ENCODE results near the gene SYP. TPM values are rescaled to one million over a fixed set of nuclear protein-coding genes. Genes with fewer than 3 reads are reported as not detected.

SYP gene
- total and polyA plus RNA-seq, 4 donors: 0.30 to 0.67 (median 0.47) TPM

DNA sequence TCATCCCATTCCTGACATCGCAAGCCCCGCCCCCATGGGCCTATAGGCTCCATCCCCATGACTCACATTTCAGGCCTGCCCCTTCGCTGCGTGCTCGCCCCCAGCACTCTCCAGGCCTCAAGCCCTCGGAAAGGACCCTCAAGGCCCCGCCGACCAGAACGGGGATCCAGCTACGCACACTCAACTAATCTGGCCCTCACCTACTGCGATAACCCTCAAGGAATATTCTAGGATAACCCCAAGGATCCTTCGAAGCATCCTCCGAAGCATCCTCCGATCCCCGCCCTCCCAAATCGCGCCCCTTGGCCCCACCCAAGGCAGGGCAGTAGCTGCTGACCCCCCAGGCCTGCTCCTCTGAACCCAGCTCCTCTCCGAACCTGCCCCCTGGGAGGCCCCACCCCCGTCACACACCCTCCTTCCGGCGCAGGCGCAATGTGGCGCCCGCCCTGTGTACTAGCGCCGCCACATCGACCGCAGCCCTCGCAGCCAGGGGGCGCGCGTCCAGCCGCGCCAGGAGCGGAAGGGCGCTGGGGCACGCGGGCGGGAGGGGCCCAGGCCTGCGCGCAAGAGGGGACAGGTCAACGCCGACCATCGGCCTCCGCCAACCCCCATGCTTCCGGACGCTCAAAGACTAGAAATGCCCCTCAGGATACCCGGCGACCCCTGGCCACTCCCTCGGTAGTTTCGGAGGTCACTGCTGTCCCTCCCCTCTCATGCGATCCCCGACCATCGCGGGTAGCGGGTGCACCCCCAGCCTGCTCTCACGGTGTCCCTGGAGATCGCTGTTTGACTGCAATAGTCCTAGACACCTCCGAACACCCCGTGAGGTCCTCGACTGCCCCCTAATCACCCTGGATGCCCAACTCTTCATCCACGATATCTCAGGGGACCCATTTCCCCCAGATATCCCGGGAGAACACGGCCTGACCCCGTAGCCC lies 43.8 kb downstream of the SYP start:
- H3K9ac ChIP-seq (ENCODE audit: low read depth in 1 of 2, low read length in 2 of 2): peak overlapping the region in 1 of 2 donors; percentile 47
- H3K4me3 ChIP-seq (ENCODE audit: low read depth in 1 of 3, low read length in 3 of 3): peak overlapping the region; percentile 23 to 70 (median 54)
- WGBS: 4% methylated on average over 65 of the region's 65 CpGs
- no peaks in the 10 kb centered on the region for H3K36me3 ChIP-seq (ENCODE audit: control insufficient read depth in 4 of 4, insufficient read depth in 3 of 4, low read depth in 1 of 4, low read length in 3 of 4)
- peak; percentile 89 for DNase-seq (ENCODE audit: low spot score)
- TF ChIP-seq, protein P1, sequence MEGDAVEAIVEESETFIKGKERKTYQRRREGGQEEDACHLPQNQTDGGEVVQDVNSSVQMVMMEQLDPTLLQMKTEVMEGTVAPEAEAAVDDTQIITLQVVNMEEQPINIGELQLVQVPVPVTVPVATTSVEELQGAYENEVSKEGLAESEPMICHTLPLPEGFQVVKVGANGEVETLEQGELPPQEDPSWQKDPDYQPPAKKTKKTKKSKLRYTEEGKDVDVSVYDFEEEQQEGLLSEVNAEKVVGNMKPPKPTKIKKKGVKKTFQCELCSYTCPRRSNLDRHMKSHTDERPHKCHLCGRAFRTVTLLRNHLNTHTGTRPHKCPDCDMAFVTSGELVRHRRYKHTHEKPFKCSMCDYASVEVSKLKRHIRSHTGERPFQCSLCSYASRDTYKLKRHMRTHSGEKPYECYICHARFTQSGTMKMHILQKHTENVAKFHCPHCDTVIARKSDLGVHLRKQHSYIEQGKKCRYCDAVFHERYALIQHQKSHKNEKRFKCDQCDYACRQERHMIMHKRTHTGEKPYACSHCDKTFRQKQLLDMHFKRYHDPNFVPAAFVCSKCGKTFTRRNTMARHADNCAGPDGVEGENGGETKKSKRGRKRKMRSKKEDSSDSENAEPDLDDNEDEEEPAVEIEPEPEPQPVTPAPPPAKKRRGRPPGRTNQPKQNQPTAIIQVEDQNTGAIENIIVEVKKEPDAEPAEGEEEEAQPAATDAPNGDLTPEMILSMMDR (IDR thresholded peaks at IDR 0.05; ENCODE audit: low read depth, low read length, missing input control): peak; percentile 63
- TF ChIP-seq JUND (IDR thresholded peaks at IDR 0.05) (no peak), HNF4A (conservative IDR thresholded peaks at IDR 0.05) (peak in 1 of 2 donors; percentile 11), RAD21 (IDR thresholded peaks at IDR 0.05) (peak; percentile 35 to 60)
- no peaks in the 10 kb centered on the region for H3K27me3 ChIP-seq (ENCODE audit: control insufficient read depth in 4 of 4, insufficient read depth in 4 of 4, low read length in 3 of 4)
- peak overlapping the region; percentile 82 for H3K27ac ChIP-seq (ENCODE audit: low read depth in 1 of 2, low read length in 2 of 2)
- no peaks in the 10 kb centered on the region for H3K9me3 ChIP-seq (ENCODE audit: control insufficient read depth in 4 of 4, low read length in 3 of 4)
- H3K4me1 ChIP-seq (ENCODE audit: control insufficient read depth in 4 of 4, insufficient read depth in 4 of 4, low read length in 3 of 4): peaks cover 0 to 4% (median 1%) of the 10 kb centered on the region in 4 donors

DNA sequence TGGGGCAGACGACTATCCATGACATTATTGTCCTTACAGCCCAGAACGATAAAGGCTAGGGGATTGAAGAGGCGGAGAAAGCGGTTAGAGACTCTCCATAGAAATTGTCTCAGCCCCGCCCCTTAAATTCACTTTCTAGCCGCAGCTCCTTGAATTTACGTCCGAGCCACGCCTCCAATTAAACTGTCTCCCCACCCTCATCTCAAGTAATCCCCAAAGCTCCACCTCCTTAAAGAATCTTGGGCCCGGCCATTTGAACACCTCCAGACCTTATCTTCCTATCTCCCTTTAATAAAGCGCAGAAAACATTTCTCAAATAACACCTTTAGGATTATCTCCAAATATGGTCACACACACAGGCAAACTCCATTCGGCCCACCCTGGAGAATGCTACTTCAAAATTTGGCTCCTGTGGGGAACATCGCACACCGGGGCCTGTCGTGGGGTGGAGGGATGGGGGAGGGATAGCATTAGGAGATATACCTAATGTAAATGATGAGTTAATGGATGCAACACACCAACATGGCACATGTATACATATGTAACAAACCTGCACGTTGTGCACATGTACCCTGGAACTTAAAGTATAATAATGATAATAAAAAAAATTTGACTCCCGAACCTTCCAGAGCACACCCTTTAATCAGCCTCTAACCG lies 44.6 kb downstream of the SYP start:
- 29% methylated on average over 18 of the region's 18 CpGs for WGBS
- H3K4me1 ChIP-seq (ENCODE audit: control insufficient read depth in 4 of 4, insufficient read depth in 4 of 4, low read length in 3 of 4): peaks cover 0 to 4% (median 1%) of the 10 kb centered on the region in 4 donors
- peak; percentile 43 for DNase-seq (ENCODE audit: low spot score)
- TF ChIP-seq, protein P2, sequence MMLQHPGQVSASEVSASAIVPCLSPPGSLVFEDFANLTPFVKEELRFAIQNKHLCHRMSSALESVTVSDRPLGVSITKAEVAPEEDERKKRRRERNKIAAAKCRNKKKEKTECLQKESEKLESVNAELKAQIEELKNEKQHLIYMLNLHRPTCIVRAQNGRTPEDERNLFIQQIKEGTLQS (IDR thresholded peaks at IDR 0.05): no peak
- TF ChIP-seq FOXA2 (IDR thresholded peaks at IDR 0.05) (no peak), SP1 (IDR thresholded peaks at IDR 0.05) (no peak), GABPA (IDR thresholded peaks at IDR 0.05 in 1 of 2, conservative IDR thresholded peaks at IDR 0.05 in 1 of 2) (no peak), NR2F2 (IDR thresholded peaks at IDR 0.05) (no peak), RXRA (IDR thresholded peaks at IDR 0.05) (no peak), HNF4G (IDR thresholded peaks at IDR 0.05) (no peak), HNF4A (conservative IDR thresholded peaks at IDR 0.05) (no peak), FOXA1 (IDR thresholded peaks at IDR 0.05) (no peak), JUND (IDR thresholded peaks at IDR 0.05) (no peak), TAF1 (conservative IDR thresholded peaks at IDR 0.05) (no peak)
- TF ChIP-seq, protein P3, sequence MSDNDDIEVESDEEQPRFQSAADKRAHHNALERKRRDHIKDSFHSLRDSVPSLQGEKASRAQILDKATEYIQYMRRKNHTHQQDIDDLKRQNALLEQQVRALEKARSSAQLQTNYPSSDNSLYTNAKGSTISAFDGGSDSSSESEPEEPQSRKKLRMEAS (IDR thresholded peaks at IDR 0.05): no peak
- TF ChIP-seq, protein P4, sequence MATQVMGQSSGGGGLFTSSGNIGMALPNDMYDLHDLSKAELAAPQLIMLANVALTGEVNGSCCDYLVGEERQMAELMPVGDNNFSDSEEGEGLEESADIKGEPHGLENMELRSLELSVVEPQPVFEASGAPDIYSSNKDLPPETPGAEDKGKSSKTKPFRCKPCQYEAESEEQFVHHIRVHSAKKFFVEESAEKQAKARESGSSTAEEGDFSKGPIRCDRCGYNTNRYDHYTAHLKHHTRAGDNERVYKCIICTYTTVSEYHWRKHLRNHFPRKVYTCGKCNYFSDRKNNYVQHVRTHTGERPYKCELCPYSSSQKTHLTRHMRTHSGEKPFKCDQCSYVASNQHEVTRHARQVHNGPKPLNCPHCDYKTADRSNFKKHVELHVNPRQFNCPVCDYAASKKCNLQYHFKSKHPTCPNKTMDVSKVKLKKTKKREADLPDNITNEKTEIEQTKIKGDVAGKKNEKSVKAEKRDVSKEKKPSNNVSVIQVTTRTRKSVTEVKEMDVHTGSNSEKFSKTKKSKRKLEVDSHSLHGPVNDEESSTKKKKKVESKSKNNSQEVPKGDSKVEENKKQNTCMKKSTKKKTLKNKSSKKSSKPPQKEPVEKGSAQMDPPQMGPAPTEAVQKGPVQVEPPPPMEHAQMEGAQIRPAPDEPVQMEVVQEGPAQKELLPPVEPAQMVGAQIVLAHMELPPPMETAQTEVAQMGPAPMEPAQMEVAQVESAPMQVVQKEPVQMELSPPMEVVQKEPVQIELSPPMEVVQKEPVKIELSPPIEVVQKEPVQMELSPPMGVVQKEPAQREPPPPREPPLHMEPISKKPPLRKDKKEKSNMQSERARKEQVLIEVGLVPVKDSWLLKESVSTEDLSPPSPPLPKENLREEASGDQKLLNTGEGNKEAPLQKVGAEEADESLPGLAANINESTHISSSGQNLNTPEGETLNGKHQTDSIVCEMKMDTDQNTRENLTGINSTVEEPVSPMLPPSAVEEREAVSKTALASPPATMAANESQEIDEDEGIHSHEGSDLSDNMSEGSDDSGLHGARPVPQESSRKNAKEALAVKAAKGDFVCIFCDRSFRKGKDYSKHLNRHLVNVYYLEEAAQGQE (IDR thresholded peaks at IDR 0.05): no peak
- no peaks in the 10 kb centered on the region for H3K9me3 ChIP-seq (ENCODE audit: control insufficient read depth in 4 of 4, low read length in 3 of 4)
- no peaks in the 10 kb centered on the region for H3K36me3 ChIP-seq (ENCODE audit: control insufficient read depth in 4 of 4, insufficient read depth in 3 of 4, low read depth in 1 of 4, low read length in 3 of 4)
- no peaks in the 10 kb centered on the region for H3K27me3 ChIP-seq (ENCODE audit: control insufficient read depth in 4 of 4, insufficient read depth in 4 of 4, low read length in 3 of 4)
- H3K4me3 ChIP-seq (ENCODE audit: low read depth in 1 of 3, low read length in 3 of 3): peak overlapping the region in 2 of 3 donors; percentile 54 to 70
- peak overlapping the region in 1 of 2 donors; percentile 47 for H3K9ac ChIP-seq (ENCODE audit: low read depth in 1 of 2, low read length in 2 of 2)
- peak overlapping the region in 1 of 2 donors; percentile 82 for H3K27ac ChIP-seq (ENCODE audit: low read depth in 1 of 2, low read length in 2 of 2)
